Panc1 (cell line): Measurements from ENCODE around the gene ZNF8. TPM values are rescaled to one million over a fixed set of nuclear protein-coding genes. Genes with fewer than 3 reads are reported as not detected.

Experiments used
- ATAC-seq: fragments of 200-7000 bp; cut with Tn5 transposase; 2 replicates; pipeline ENCODE4 v1.9.1; 2020; ENCODE audit warnings: mild to moderate bottlenecking, moderate library complexity
- BruUV-seq: library from RNA; stranded (reverse); fragments of 400-500 nt; replicated peaks from 2 replicates; lab custom pipeline; 2021; lab: Mats Ljungman, UMichigan
- CTCF ChIA-PET: fragments of 300-600 bp; sonication (Branson Sonifier 250); formaldehyde crosslinking; loops from one replicate; lab custom pipeline; 2022; ENCODE audit warnings: antibody characterized with exemption; lab: Charles Lee
- POLR2A ChIA-PET: fragments of 300-600 bp; sonication (Branson Sonifier 250); formaldehyde crosslinking; loops from one replicate; lab custom pipeline; 2022; ENCODE audit warnings: antibody characterized with exemption; lab: Charles Lee
- DNase-seq: peaks from one replicate; pipeline ENCODE4 v3.0.0-alpha.2; 2010; ENCODE audit warnings: low read depth, low spot score
- H3K27ac ChIP-seq: 2 replicates; pipeline ENCODE4 v1.5.1; 2011; ENCODE audit warnings: mild to moderate bottlenecking, low read length, inconsistent platforms
- H3K27me3 ChIP-seq: fragments of 200-500 bp; sonication (Bioruptor generic); 2 replicates; pipeline ENCODE4 v1.6.0; 2014; ENCODE audit warnings: low read length, inconsistent platforms; ENCODE audit not compliant: control insufficient read depth, insufficient read depth
- H3K36me3 ChIP-seq: fragments of 200-500 bp; sonication (Bioruptor generic); 2 replicates; pipeline ENCODE4 v1.5.1; 2014; ENCODE audit warnings: inconsistent platforms, mild to moderate bottlenecking, low read length, moderate library complexity; ENCODE audit not compliant: control insufficient read depth, insufficient read depth
- H3K4me1 ChIP-seq: 2 replicates; pipeline ENCODE4 v1.5.1; 2011; ENCODE audit warnings: inconsistent platforms, mild to moderate bottlenecking, low read length, moderate library complexity; ENCODE audit not compliant: control insufficient read depth, insufficient read depth
- H3K4me3 ChIP-seq, 2 experiments: 2 replicates each; pipeline ENCODE4 v1.5.1; 2011 to 2012; ENCODE audit warnings: low read depth in 2 of 2, low read length in 2 of 2, mild to moderate bottlenecking in 2 of 2, inconsistent platforms in 1 of 2, moderate library complexity in 1 of 2
- H3K9me3 ChIP-seq: fragments of 200-500 bp; sonication (Bioruptor generic); 2 replicates; pipeline ENCODE4 v1.5.1; 2014; ENCODE audit warnings: low read depth, mild to moderate bottlenecking, inconsistent platforms, low read length, moderate library complexity; ENCODE audit not compliant: control insufficient read depth, insufficient read depth
- POLR2AphosphoS5 ChIP-seq: IDR thresholded peaks from 2 replicates; pipeline ENCODE4 v1.6.1; 2012; ENCODE audit warnings: mild to moderate bottlenecking, low read depth, low read length, moderate library complexity
- SIN3A ChIP-seq: IDR thresholded peaks from 2 replicates; pipeline ENCODE4 v1.6.1; 2012; ENCODE audit warnings: low read depth, mild to moderate bottlenecking, low read length, moderate library complexity, borderline replicate concordance; ENCODE audit not compliant: insufficient read depth
- TCF7L2 ChIP-seq: IDR thresholded peaks from 2 replicates; pipeline ENCODE4 v1.6.1; 2011; ENCODE audit warnings: mild to moderate bottlenecking, low read depth, low read length, inconsistent platforms
- in situ Hi-C: cut with HindIII; loops from 2 replicates; pipeline ENCODE4 v1.10.0; 2016; ENCODE audit warnings: low sequenced_read_pairs, low pct_unique_long_range_greater_than_20kb
- intact Hi-C: fragments of 100-400 bp; cut with micrococcal nuclease; formaldehyde crosslinking; loops from one replicate; pipeline ENCODE4 v1.10.0; 2022; ENCODE audit not compliant: unreplicated experiment
- total RNA-seq: library from RNA; stranded (reverse); gene quantifications from one replicate; pipeline ENCODE4 v1.2.1, GENCODE V29; 2021; ENCODE audit not compliant: unreplicated experiment
- TF ChIP-seq, protein P1 (sequence below): fragments of 450-650 bp; IDR thresholded peaks from 2 replicates; pipeline ENCODE4 v1.5.1; 2017; ENCODE audit warnings: mild to moderate bottlenecking
- TF ChIP-seq, protein P2 (sequence below), 2 experiments: IDR thresholded peaks; 2 replicates each; pipeline ENCODE4 v1.6.1; 2011 to 2012; ENCODE audit warnings: low read depth in 2 of 2, control low read depth in 1 of 2, low read length in 1 of 2, mild to moderate bottlenecking in 1 of 2, moderate library complexity in 1 of 2; ENCODE audit not compliant: insufficient read depth in 1 of 2

Gene ZNF8
- total RNA-seq, 1 experiment from 2014 or later, result 12.6 TPM

DNA sequence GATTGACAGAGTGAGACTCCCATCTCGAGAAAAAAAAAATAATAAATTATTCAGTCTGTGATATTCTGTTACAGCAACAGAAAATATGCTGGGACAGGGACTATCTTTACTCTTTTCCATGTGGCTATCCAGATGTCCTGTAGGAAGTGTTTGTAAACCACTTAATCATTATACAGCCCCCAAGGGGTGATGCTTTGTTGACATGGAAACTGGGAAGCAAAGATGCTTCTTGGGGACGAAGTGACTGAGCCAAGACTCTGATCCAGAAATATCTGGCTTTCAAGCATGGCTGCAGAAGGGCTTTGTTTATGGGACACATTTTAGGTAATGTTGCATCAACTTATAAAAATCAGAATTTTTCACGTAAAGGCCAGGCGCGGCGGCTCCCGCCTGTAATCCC lies 5.4 kb downstream of the ZNF8 start:
- CTCF ChIA-PET, result no interaction called here

DNA sequence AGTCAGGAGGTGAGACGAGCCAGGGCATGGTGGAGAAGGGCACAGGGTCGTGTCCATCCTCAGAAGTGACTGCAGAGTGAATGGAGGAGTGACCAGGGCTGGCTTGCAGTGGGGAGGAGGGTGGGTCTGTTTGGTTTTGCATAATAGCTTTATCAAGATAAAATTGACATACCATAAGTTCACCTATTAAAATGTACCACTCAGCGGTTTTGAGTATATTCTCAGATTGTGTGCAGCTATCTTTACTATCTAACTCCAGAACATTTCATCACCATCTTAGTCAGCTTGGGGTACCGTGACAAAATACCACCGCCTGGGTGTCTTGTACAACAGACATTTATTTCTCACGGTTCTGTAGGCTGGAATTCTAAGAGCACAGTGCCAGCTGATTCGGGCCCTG lies 13.2 kb downstream of the ZNF8 start:
- Histone ChIP-seq H3K9me3 (peaks cover 36% of the 10 kb centered on the region), H3K4me3 (no peak overlapping the region), H3K36me3 (peaks cover 10% of the 10 kb centered on the region), H3K27ac (no peak overlapping the region), H3K27me3 (no peaks in the 10 kb centered on the region), H3K4me1 (no peaks in the 10 kb centered on the region)
- ChIA-PET POLR2A (no interaction called here), CTCF (no interaction called here)
- TF ChIP-seq, protein P1, sequence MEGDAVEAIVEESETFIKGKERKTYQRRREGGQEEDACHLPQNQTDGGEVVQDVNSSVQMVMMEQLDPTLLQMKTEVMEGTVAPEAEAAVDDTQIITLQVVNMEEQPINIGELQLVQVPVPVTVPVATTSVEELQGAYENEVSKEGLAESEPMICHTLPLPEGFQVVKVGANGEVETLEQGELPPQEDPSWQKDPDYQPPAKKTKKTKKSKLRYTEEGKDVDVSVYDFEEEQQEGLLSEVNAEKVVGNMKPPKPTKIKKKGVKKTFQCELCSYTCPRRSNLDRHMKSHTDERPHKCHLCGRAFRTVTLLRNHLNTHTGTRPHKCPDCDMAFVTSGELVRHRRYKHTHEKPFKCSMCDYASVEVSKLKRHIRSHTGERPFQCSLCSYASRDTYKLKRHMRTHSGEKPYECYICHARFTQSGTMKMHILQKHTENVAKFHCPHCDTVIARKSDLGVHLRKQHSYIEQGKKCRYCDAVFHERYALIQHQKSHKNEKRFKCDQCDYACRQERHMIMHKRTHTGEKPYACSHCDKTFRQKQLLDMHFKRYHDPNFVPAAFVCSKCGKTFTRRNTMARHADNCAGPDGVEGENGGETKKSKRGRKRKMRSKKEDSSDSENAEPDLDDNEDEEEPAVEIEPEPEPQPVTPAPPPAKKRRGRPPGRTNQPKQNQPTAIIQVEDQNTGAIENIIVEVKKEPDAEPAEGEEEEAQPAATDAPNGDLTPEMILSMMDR, result no peak
- TF ChIP-seq, protein P2, sequence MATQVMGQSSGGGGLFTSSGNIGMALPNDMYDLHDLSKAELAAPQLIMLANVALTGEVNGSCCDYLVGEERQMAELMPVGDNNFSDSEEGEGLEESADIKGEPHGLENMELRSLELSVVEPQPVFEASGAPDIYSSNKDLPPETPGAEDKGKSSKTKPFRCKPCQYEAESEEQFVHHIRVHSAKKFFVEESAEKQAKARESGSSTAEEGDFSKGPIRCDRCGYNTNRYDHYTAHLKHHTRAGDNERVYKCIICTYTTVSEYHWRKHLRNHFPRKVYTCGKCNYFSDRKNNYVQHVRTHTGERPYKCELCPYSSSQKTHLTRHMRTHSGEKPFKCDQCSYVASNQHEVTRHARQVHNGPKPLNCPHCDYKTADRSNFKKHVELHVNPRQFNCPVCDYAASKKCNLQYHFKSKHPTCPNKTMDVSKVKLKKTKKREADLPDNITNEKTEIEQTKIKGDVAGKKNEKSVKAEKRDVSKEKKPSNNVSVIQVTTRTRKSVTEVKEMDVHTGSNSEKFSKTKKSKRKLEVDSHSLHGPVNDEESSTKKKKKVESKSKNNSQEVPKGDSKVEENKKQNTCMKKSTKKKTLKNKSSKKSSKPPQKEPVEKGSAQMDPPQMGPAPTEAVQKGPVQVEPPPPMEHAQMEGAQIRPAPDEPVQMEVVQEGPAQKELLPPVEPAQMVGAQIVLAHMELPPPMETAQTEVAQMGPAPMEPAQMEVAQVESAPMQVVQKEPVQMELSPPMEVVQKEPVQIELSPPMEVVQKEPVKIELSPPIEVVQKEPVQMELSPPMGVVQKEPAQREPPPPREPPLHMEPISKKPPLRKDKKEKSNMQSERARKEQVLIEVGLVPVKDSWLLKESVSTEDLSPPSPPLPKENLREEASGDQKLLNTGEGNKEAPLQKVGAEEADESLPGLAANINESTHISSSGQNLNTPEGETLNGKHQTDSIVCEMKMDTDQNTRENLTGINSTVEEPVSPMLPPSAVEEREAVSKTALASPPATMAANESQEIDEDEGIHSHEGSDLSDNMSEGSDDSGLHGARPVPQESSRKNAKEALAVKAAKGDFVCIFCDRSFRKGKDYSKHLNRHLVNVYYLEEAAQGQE (IDR thresholded peaks at IDR 0.05; ENCODE audit: insufficient read depth in 1 of 2, low read depth in 2 of 2, low read length in 1 of 2), result no peak
- no peak for TF ChIP-seq SIN3A
- ATAC-seq (no peak), DNase-seq (no peak)
- in situ Hi-C loops, result no loop called here
- no TSS peak for BruUV-seq
- intact Hi-C loops, result no loop called here

More for the DNA sequence above, 5.4 kb downstream of the ZNF8 start:
- ATAC-seq (no peak), DNase-seq (no peak)
- POLR2A ChIA-PET, result no interaction called here
- TF ChIP-seq, protein P1, result no peak
- TF ChIP-seq SIN3A (no peak), TCF7L2 (no peak), POLR2AphosphoS5 (no peak)
- TF ChIP-seq, protein P2 (IDR thresholded peaks at IDR 0.05; ENCODE audit: insufficient read depth in 1 of 2, low read depth in 2 of 2, low read length in 1 of 2), result no peak
- in situ Hi-C loops (no loop called here), intact Hi-C loops (no loop called here)
- H3K4me1 ChIP-seq, result peaks cover 11% of the 10 kb centered on the region; the same call in 1 of the 2 replicates
- H3K27ac ChIP-seq, result no peak overlapping the region
- no peak overlapping the region for H3K4me3 ChIP-seq
- no TSS peak for BruUV-seq
- H3K36me3 ChIP-seq, result peaks cover 18% of the 10 kb centered on the region
- H3K9me3 ChIP-seq, result peaks cover 17% of the 10 kb centered on the region; the same call in 1 of the 2 replicates
- no peaks in the 10 kb centered on the region for H3K27me3 ChIP-seq
